NCI-H345 treated with DMSO at 0.1 percent for 48 hours (cell line): Measurements from ENCODE around the gene UBE2R2.
"Not testable (repeated sequence)": the region's sequence is repeated elsewhere in the genome, so short reads cannot be mapped to it uniquely, and the experiment has no call there.

Source experiments
- DNase-seq: peaks from one replicate; lab custom pipeline; 2025; ENCODE audit not compliant: unreplicated experiment; lab: John Stamatoyannopoulos, UW

The UBE2R2 gene

GRCh38 chr9:33924978-33925797, 108.2 kb downstream of the UBE2R2 start:
- DNase-seq: no peak

- no peak for DNase-seq
These were observed 110.0 kb downstream of the UBE2R2 start for GRCh38 chr9:33926746-33927485.

- DNase-seq: no peak
These were observed 110.7 kb downstream of the UBE2R2 start for GRCh38 chr9:33927694-33928093.

- no peak for DNase-seq
These were observed 114.4 kb downstream of the UBE2R2 start for GRCh38 chr9:33931326-33931725.

GRCh38 chr9:33932078-33932807, 115.3 kb downstream of the UBE2R2 start:
- no peak for DNase-seq

- no peak for DNase-seq
These were observed 117.4 kb downstream of the UBE2R2 start for GRCh38 chr9:33934188-33934878.

- DNase-seq: no peak
These were observed 123.2 kb downstream of the UBE2R2 start for GRCh38 chr9:33939924-33940874.

- DNase-seq: no peak
These were observed 125.6 kb downstream of the UBE2R2 start for GRCh38 chr9:33942471-33943083.

- no peak for DNase-seq
These were observed 126.4 kb downstream of the UBE2R2 start for GRCh38 chr9:33943389-33943788.

- DNase-seq: no peak
These were observed 130.0 kb downstream of the UBE2R2 start for GRCh38 chr9:33946779-33947535.

- DNase-seq: no peak
These were observed 133.4 kb downstream of the UBE2R2 start for GRCh38 chr9:33950371-33950770.

GRCh38 chr9:33952066-33952465, 135.1 kb downstream of the UBE2R2 start:
- DNase-seq: no peak

GRCh38 chr9:33956544-33956943, 139.6 kb downstream of the UBE2R2 start:
- no peak for DNase-seq

GRCh38 chr9:33959725-33960124, 142.8 kb downstream of the UBE2R2 start:
- DNase-seq: no peak

GRCh38 chr9:33962468-33962867, 145.5 kb downstream of the UBE2R2 start:
- not testable (repeated sequence) for DNase-seq

- no peak for DNase-seq
These were observed 147.3 kb downstream of the UBE2R2 start for GRCh38 chr9:33964086-33964768.
